ENCODE results near the gene DUSP6.

DNA sequence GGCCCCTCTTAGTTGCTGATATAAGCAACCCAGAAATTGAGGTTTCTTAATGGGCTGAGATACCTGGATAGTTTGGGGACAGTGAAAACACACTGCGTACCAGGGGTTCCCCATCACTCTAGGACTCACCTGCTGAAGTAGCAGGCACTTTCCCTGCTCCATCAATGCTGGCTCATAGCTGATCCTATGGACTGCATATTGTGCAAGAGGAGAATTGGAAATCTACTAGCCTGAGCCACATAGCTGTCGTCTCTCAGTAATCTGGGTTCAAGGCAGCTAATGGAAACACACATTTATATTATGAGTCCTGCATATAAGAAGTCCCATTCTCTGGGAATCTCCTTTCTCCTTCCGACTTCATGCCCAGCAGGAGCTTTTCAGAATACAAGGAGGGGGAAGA, 7.3 kb upstream of the DUSP6 start:
- TF ChIP-seq EP300 (IDR thresholded peaks at IDR 0.05) (no peak), POLR2AphosphoS2 (conservative IDR thresholded peaks at IDR 0.05; ENCODE audit: low read length) (no peak), BHLHE40 (IDR thresholded peaks at IDR 0.05; ENCODE audit: low read depth, low read length) (no peak), MAFK (IDR thresholded peaks at IDR 0.05; ENCODE audit: partially characterized antibody) (no peak)
- TF ChIP-seq, protein P1, sequence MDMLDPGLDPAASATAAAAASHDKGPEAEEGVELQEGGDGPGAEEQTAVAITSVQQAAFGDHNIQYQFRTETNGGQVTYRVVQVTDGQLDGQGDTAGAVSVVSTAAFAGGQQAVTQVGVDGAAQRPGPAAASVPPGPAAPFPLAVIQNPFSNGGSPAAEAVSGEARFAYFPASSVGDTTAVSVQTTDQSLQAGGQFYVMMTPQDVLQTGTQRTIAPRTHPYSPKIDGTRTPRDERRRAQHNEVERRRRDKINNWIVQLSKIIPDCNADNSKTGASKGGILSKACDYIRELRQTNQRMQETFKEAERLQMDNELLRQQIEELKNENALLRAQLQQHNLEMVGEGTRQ (IDR thresholded peaks at IDR 0.05): no peak
- TF ChIP-seq, protein P2, sequence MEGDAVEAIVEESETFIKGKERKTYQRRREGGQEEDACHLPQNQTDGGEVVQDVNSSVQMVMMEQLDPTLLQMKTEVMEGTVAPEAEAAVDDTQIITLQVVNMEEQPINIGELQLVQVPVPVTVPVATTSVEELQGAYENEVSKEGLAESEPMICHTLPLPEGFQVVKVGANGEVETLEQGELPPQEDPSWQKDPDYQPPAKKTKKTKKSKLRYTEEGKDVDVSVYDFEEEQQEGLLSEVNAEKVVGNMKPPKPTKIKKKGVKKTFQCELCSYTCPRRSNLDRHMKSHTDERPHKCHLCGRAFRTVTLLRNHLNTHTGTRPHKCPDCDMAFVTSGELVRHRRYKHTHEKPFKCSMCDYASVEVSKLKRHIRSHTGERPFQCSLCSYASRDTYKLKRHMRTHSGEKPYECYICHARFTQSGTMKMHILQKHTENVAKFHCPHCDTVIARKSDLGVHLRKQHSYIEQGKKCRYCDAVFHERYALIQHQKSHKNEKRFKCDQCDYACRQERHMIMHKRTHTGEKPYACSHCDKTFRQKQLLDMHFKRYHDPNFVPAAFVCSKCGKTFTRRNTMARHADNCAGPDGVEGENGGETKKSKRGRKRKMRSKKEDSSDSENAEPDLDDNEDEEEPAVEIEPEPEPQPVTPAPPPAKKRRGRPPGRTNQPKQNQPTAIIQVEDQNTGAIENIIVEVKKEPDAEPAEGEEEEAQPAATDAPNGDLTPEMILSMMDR (IDR thresholded peaks at IDR 0.05): no peak
- TF ChIP-seq, protein P3, sequence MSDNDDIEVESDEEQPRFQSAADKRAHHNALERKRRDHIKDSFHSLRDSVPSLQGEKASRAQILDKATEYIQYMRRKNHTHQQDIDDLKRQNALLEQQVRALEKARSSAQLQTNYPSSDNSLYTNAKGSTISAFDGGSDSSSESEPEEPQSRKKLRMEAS (IDR thresholded peaks at IDR 0.05): no peak
